Astrocyte (in vitro differentiated cells and primary cell): Measurements from ENCODE around the gene FBXW8. TPM values are rescaled to one million over a fixed set of nuclear protein-coding genes. Genes with fewer than 3 reads are reported as not detected.

Experiments used
- DNase-seq: peaks from one replicate; pipeline ENCODE4 v3.0.0-alpha.2; 2010; ENCODE audit warnings: low read depth
- FAIRE-seq: peaks from 2 replicates; lab custom pipeline; 2011; peaks lifted over from hg19 to GRCh38; lab: Jason Lieb, UNC
- H2AFZ ChIP-seq: 2 replicates; pipeline ENCODE4 v1.6.0; 2012; ENCODE audit warnings: low read depth, low read length, inconsistent platforms
- H3K27ac ChIP-seq: 2 replicates; pipeline ENCODE4 v1.5.1; 2011; ENCODE audit warnings: low read depth, low read length, inconsistent platforms
- H3K27me3 ChIP-seq: 2 replicates; pipeline ENCODE4 v1.6.0; 2011; ENCODE audit warnings: low read length, inconsistent platforms; ENCODE audit not compliant: insufficient read depth
- H3K36me3 ChIP-seq: 2 replicates; pipeline ENCODE4 v1.5.1; 2011; ENCODE audit warnings: low read length, inconsistent platforms; ENCODE audit not compliant: insufficient read depth
- H3K4me1 ChIP-seq: 2 replicates; pipeline ENCODE4 v1.5.1; 2011; ENCODE audit warnings: low read length, inconsistent platforms; ENCODE audit not compliant: insufficient read depth
- H3K4me2 ChIP-seq: 2 replicates; pipeline ENCODE4 v1.6.0; 2012; ENCODE audit warnings: low read length, inconsistent platforms
- H3K4me3 ChIP-seq: 2 replicates; pipeline ENCODE4 v1.5.1; 2011; ENCODE audit warnings: low read depth, mild to moderate bottlenecking, low read length, inconsistent platforms; ENCODE audit not compliant: insufficient read depth
- H3K79me2 ChIP-seq: 2 replicates; pipeline ENCODE4 v1.6.0; 2012; ENCODE audit warnings: mild to moderate bottlenecking, low read length, inconsistent platforms; ENCODE audit not compliant: insufficient read depth
- H3K9ac ChIP-seq: 2 replicates; pipeline ENCODE4 v1.6.0; 2012; ENCODE audit warnings: mild to moderate bottlenecking, low read length, inconsistent platforms
- H3K9me3 ChIP-seq: 2 replicates; pipeline ENCODE4 v1.5.1; 2012; ENCODE audit warnings: low read depth, mild to moderate bottlenecking, low read length, inconsistent platforms; ENCODE audit not compliant: insufficient read depth
- H4K20me1 ChIP-seq: 2 replicates; pipeline ENCODE4 v1.6.0; 2012; ENCODE audit warnings: low read length, inconsistent platforms; ENCODE audit not compliant: insufficient read depth
- H3K27ac Mint-ChIP-seq: one replicate; pipeline ENCODE4 v1.8.0; 2021; ENCODE audit warnings: mild to moderate bottlenecking, mixed read lengths; ENCODE audit not compliant: unreplicated experiment
- H3K27me3 Mint-ChIP-seq: one replicate; pipeline ENCODE4 v1.8.0; 2021; ENCODE audit warnings: low read depth, mixed read lengths; ENCODE audit not compliant: unreplicated experiment
- H3K36me3 Mint-ChIP-seq: one replicate; pipeline ENCODE4 v1.8.0; 2021; ENCODE audit warnings: low read depth, mixed read lengths; ENCODE audit not compliant: unreplicated experiment
- H3K4me1 Mint-ChIP-seq: one replicate; pipeline ENCODE4 v1.8.0; 2021; ENCODE audit warnings: low read depth, mixed read lengths; ENCODE audit not compliant: unreplicated experiment
- H3K4me3 Mint-ChIP-seq: one replicate; pipeline ENCODE4 v1.8.0; 2021; ENCODE audit warnings: mild to moderate bottlenecking, moderate library complexity, mixed read lengths; ENCODE audit not compliant: unreplicated experiment
- H3K9me3 Mint-ChIP-seq: one replicate; pipeline ENCODE4 v1.8.0; 2021; ENCODE audit warnings: mild to moderate bottlenecking, mixed read lengths; ENCODE audit not compliant: unreplicated experiment
- EZH2 ChIP-seq: IDR thresholded peaks from 2 replicates; pipeline ENCODE4 v1.6.1; 2012; ENCODE audit warnings: mild to moderate bottlenecking, low read length, inconsistent platforms; ENCODE audit not compliant: insufficient read depth
- total RNA-seq: library from RNA; stranded (reverse); gene quantifications from 2 replicates; pipeline ENCODE4 v1.2.1, GENCODE V29; 2021
- TF ChIP-seq, protein P1 (sequence below): IDR thresholded peaks from 2 replicates; pipeline ENCODE4 v1.5.1; 2011; ENCODE audit warnings: low read depth, mild to moderate bottlenecking, inconsistent platforms, low read length, moderate library complexity; ENCODE audit not compliant: insufficient read depth

Gene FBXW8
- total RNA-seq, 1 donor from 2014 or later: 26.4 TPM

- TF ChIP-seq, protein P1, sequence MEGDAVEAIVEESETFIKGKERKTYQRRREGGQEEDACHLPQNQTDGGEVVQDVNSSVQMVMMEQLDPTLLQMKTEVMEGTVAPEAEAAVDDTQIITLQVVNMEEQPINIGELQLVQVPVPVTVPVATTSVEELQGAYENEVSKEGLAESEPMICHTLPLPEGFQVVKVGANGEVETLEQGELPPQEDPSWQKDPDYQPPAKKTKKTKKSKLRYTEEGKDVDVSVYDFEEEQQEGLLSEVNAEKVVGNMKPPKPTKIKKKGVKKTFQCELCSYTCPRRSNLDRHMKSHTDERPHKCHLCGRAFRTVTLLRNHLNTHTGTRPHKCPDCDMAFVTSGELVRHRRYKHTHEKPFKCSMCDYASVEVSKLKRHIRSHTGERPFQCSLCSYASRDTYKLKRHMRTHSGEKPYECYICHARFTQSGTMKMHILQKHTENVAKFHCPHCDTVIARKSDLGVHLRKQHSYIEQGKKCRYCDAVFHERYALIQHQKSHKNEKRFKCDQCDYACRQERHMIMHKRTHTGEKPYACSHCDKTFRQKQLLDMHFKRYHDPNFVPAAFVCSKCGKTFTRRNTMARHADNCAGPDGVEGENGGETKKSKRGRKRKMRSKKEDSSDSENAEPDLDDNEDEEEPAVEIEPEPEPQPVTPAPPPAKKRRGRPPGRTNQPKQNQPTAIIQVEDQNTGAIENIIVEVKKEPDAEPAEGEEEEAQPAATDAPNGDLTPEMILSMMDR: no peak
- TF ChIP-seq EZH2: no peak
- no peaks in the 10 kb centered on the region for H4K20me1 ChIP-seq
- peaks cover 6% of the 10 kb centered on the region for H3K4me1 Mint-ChIP-seq
- H3K9ac ChIP-seq: no peak overlapping the region
- no peak overlapping the region for H3K4me2 ChIP-seq
- H3K79me2 ChIP-seq: no peaks in the 10 kb centered on the region
- no peak overlapping the region for H3K4me3 ChIP-seq
- H3K4me1 ChIP-seq: peaks cover 5% of the 10 kb centered on the region
- no peak for FAIRE-seq
- DNase-seq: no peak
- H3K27ac ChIP-seq: no peak overlapping the region
- no peaks in the 10 kb centered on the region for H3K9me3 ChIP-seq
- H3K36me3 Mint-ChIP-seq: peaks cover 9% of the 10 kb centered on the region
- no peaks in the 10 kb centered on the region for H3K9me3 Mint-ChIP-seq
- no peaks in the 10 kb centered on the region for H3K36me3 ChIP-seq
- no peak overlapping the region for H2AFZ ChIP-seq
- no peak overlapping the region for H3K4me3 Mint-ChIP-seq
- no peak overlapping the region for H3K27ac Mint-ChIP-seq
- peaks cover 18% of the 10 kb centered on the region for H3K27me3 ChIP-seq
- peaks cover 11% of the 10 kb centered on the region for H3K27me3 Mint-ChIP-seq
Observed at GRCh38 chr12:117037289-117038022, 126.7 kb downstream of the FBXW8 start.

GRCh38 chr12:117038023-117038680, 127.4 kb downstream of the FBXW8 start:
- Histone ChIP-seq H3K9me3 (no peaks in the 10 kb centered on the region), H3K4me3 (no peak overlapping the region), H4K20me1 (no peaks in the 10 kb centered on the region), H3K4me1 (peaks cover 4% of the 10 kb centered on the region), H3K27me3 (peaks cover 14% of the 10 kb centered on the region), H3K79me2 (no peaks in the 10 kb centered on the region), H3K9ac (no peak overlapping the region), H3K36me3 (no peaks in the 10 kb centered on the region), H3K4me2 (no peak overlapping the region), H2AFZ (no peak overlapping the region), H3K27ac (no peak overlapping the region)
- FAIRE-seq (no peak), DNase-seq (no peak)
- no peak overlapping the region for H3K4me3 Mint-ChIP-seq
- TF ChIP-seq, protein P1: no peak
- peaks cover 14% of the 10 kb centered on the region for H3K27me3 Mint-ChIP-seq
- H3K4me1 Mint-ChIP-seq: peaks cover 8% of the 10 kb centered on the region
- peaks cover 6% of the 10 kb centered on the region for H3K36me3 Mint-ChIP-seq
- H3K9me3 Mint-ChIP-seq: no peaks in the 10 kb centered on the region
- H3K27ac Mint-ChIP-seq: no peak overlapping the region

GRCh38 chr12:117038919-117039318, 128.2 kb downstream of the FBXW8 start:
- H2AFZ ChIP-seq: no peak overlapping the region
- Mint-ChIP-seq H3K27ac (no peak overlapping the region), H3K4me3 (no peak overlapping the region), H3K27me3 (peaks cover 11% of the 10 kb centered on the region), H3K36me3 (peaks cover under 1% of the 10 kb centered on the region), H3K4me1 (peaks cover 6% of the 10 kb centered on the region), H3K9me3 (no peaks in the 10 kb centered on the region)
- H3K4me2 ChIP-seq: no peak overlapping the region
- no peak for FAIRE-seq
- no peaks in the 10 kb centered on the region for H3K79me2 ChIP-seq
- H3K9ac ChIP-seq: no peak overlapping the region
- H3K9me3 ChIP-seq: no peaks in the 10 kb centered on the region
- no peak overlapping the region for H3K4me3 ChIP-seq
- peaks cover 3% of the 10 kb centered on the region for H3K4me1 ChIP-seq
- peaks cover 7% of the 10 kb centered on the region for H3K27me3 ChIP-seq
- H4K20me1 ChIP-seq: no peaks in the 10 kb centered on the region
- no peaks in the 10 kb centered on the region for H3K36me3 ChIP-seq
- TF ChIP-seq EZH2: no peak
- TF ChIP-seq, protein P1: no peak
- H3K27ac ChIP-seq: no peak overlapping the region
- DNase-seq: no peak
